GM19351 (cell line): ENCODE measurements around the gene GKN1.
"Not testable (repeated sequence)": the region's sequence is repeated elsewhere in the genome, so short reads cannot be mapped to it uniquely, and the experiment has no call there.

ENCODE experiments used
- ATAC-seq: cut with Tn5 transposase; IDR thresholded peaks from one replicate; pipeline ENCODE4 v1.9.1; 2021; ENCODE audit warnings: mild to moderate bottlenecking, moderate library complexity; ENCODE audit not compliant: unreplicated experiment

The GKN1 gene

DNA sequence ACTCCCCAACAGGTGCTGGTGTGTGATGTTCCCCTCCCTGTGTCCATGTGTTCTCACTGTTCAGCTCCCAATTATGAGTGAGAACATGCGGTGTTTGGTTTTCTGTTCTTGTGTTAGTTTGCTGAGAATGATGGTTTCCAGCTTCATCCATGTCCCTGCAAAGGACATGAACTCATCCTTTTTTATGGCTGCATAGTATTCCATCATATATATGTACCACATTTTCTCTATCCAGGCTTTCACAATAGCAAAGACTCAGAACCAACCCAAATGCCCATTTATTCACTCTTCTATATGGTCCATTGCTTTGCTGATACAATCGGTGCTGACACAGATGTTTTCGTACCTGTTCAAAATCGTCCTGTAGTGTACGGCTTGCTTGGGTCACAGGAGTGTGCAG is 19.0 kb upstream of the GKN1 start:
- not testable (repeated sequence) for ATAC-seq

GRCh38 chr2:68959001-68959400 is 15.4 kb upstream of the GKN1 start:
- ATAC-seq: no peak

- no peak for ATAC-seq
Measured at GRCh38 chr2:68961380-68961779, 13.1 kb upstream of the GKN1 start.

GRCh38 chr2:68964282-68964681 is 10.2 kb upstream of the GKN1 start:
- no peak for ATAC-seq

- ATAC-seq: no peak
Measured at GRCh38 chr2:68968221-68968620, 6.2 kb upstream of the GKN1 start.

GRCh38 chr2:68969736-68970490 is 4.5 kb upstream of the GKN1 start:
- no peak for ATAC-seq

GRCh38 chr2:68970566-68971265 is 3.7 kb upstream of the GKN1 start:
- ATAC-seq: no peak

DNA sequence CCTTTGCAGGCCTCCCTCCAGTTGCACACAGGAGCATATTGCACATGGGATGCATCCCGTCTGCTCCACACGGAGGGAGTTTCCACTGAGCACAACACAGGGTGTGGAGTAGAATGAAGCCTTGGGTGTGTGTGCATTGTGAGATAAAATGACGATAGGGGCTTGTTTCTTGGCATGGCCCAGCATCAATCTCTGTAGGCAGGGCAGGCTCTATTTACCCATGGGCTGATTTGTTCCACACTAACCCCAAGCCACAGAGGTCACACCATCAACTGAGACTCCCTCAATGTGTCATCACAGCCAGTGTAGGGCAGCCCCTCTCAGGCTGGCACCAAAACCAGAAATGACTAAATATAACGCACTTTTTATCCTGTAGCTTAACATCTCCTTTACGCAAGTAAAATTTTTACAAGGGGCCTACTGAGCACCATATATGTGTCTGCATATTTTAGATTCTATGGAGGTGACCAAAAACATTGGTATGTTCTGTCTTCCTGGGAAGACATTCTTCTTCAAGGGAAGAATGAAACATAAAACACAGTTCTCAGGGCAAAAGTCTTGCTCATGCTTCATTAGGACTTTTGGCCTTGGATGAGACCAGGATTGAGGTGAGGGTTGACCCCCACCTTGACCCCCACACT is 2.7 kb upstream of the GKN1 start:
- no peak for ATAC-seq

DNA sequence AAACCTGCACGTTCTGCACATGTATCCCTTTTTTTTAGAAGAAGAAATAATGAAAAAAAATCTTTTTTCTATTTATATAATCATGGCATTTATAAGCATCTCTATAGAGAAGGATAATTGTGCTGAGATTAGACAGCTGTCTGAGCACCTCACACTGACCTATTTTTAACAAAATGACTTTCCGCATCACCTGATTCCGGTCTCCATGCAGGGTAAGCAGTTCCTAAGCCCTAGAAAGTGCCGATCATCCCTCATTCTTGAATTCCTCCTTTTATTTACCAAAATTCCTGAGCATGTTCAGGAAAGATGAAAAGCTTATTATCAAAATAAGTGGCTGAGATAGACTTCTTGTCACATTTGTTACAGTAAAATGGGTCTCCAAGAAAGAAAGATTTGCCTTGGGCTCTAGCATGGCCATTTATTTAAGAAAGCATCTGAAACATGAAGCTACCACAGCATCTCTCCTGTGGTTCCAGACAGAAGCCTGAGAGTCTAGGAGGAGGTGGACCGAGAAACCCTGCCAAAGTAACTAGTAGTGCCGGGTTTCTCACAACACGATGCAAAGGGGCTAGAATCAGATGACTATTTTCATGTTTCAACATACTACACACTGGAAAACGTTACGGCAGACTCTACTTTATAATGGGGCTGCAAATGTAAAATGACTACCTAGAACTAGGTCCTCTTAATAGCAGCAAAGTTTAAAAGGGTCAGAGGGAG is 670 bp downstream of the GKN1 start:
- ATAC-seq: no peak

DNA sequence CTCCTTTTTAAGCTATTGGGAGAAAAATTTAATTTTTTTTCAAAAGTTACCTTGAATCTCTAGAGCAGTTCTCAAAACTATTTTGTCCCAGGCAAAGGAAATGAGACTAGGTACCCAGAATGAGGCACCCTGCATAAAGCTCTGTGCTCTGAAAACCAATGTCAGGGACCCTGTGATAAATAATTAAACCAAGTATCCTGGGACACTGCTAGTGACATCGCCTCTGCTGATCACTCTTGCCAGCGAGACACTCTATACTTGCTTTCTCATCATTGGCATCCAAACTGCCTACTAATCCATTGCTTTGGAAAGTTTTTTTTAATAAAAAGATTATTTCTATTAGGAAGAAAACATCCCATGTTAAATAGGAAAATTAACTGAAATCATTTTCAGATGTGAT is 1.4 kb downstream of the GKN1 start:
- ATAC-seq: no peak

GRCh38 chr2:68977453-68977852 is 3.0 kb downstream of the GKN1 start:
- no peak for ATAC-seq

GRCh38 chr2:68978098-68978497 is 3.7 kb downstream of the GKN1 start:
- no peak for ATAC-seq

DNA sequence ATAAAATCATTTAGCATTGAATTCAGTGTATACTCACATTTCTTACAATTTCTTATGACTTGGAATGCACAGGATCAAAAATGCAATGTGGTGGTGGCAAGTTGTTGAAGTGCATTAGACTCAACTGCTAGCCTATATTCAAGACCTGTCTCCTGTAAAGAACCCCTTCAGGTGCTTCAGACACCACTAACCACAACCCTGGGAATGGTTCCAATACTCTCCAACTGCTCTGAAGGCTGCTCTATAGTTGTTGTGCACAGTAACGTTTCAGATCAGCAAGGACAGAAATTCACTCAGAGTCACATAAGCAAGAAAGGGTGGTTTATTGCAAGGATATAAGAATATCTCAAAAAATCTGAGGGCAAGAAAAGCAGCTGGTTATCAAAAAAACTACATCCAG is 6.5 kb downstream of the GKN1 start:
- no peak for ATAC-seq

DNA sequence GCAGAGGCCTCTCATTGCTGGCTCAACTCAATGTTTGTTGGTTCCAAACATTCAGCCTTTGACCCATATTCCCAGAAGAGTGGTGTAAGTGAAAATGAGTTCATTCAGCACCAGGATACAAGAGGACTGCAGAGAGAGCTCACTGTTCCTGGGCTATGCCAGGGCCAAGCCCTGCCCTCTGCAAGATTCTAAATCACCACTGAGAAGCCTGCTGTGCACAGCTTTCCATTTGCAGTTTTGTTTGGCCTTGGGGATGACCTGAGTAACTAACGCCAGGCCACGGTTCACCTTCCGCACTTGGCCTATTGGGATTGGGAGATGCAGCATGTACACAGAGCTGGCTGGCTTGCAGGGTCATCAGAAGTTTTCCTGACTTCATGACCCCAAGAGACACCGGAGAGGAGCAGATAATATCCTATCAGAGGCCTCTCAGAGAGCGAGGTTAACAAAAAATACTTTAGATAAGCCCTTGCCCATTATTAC is 12.6 kb downstream of the GKN1 start:
- ATAC-seq: no peak

DNA sequence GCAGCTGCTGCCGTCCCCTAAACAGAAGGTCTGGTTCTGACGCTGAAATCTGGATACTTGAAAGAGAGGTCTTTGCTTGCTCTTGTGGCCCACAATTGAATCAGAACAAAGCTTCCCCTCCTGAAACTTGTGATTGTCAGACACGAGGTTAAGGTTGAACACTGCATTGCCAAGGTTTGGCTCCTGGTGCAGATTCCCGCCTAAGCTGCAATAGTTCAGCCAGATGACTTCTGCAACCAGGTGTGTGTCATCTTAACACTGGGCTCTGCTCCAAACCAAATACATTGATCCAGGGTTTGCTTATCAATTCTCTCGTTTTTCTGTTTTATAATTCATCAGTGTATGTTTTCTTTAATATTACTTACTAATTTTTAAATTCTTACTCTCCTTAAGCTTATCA is 14.6 kb downstream of the GKN1 start:
- ATAC-seq: no peak

DNA sequence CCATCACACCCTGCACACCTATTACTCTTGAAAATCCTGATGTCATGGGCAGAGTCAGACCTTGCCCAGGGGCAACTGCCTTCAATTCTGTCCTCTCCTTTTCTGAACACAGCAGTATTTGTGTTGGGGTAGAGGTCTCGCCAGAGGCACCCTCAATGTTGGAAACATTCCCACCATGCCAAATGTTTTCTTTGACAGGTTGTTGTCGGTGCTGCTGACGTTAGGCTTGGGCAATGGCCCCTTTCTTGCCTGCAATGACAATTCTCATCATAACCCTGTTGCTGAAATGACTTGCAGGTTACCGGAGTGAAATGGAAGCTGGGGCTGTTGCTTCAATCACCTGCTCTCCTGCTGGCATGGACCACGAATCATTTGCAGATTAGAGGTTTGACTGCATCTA is 17.9 kb downstream of the GKN1 start:
- ATAC-seq: no peak

GRCh38 chr2:68992933-68993332 is 18.5 kb downstream of the GKN1 start:
- ATAC-seq: no peak

- ATAC-seq: no peak
Measured at GRCh38 chr2:68993660-68994059, 19.2 kb downstream of the GKN1 start.

DNA sequence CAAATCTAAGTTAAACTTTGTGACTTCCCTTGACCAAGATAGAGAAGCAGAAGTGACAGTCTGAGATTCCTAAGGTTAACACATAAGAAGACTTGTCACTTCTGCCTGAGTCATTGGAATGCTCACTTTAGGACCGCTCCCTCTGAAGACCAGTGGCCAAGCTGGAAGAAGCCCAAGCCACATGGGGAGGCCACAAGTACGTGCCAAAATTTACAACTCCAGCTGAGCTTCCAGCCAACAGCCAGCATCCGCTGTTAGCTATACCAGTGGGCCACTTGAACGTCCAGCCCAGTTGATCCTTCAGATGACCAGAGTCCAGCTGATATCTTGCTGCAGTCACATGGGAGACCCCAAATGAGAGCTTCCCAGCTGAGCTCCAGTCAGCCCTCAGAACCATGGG is 20.4 kb downstream of the GKN1 start:
- no peak for ATAC-seq

GRCh38 chr2:68995916-68996315 is 21.5 kb downstream of the GKN1 start:
- no peak for ATAC-seq

DNA sequence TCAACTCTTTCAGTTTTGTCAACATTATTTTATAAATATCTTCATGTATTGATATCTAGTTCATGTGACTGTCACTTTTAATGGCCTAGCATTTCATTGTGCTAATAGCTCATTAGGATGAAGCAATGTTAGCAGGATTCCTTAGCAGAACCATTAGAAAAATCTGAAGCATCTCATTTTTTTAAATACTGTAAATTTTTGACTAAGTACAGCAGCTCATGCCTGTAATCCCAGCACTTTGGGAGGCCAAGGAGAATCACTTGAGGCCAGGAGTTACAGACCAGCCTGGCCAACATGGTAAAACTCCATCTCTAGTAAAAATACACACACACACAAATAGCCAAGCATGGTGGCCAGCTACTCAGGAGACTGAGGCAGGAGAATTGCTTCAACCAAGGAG is 23.0 kb downstream of the GKN1 start:
- ATAC-seq: no peak
